SU-DHL-6 (cell line): ENCODE results near the gene MAN2A1.

Experiments
- EZH2phosphoT487 ChIP-seq: fragments of 200-600 bp; sonication (generic), shearing (Covaris generic); conservative IDR thresholded peaks from 2 replicates; pipeline ENCODE4 v1.6.1; 2018; ENCODE audit warnings: mild to moderate bottlenecking, antibody characterized with exemption, low read length, moderate library complexity, mixed read lengths
- TF ChIP-seq, protein P1 (sequence below): fragments of 200-600 bp; sonication (generic); IDR thresholded peaks from one replicate; pipeline ENCODE4 v1.5.1; 2017; ENCODE audit warnings: antibody characterized with exemption, mild to moderate bottlenecking, low read length, moderate library complexity; ENCODE audit not compliant: insufficient read depth, poor library complexity, severe bottlenecking

DNA sequence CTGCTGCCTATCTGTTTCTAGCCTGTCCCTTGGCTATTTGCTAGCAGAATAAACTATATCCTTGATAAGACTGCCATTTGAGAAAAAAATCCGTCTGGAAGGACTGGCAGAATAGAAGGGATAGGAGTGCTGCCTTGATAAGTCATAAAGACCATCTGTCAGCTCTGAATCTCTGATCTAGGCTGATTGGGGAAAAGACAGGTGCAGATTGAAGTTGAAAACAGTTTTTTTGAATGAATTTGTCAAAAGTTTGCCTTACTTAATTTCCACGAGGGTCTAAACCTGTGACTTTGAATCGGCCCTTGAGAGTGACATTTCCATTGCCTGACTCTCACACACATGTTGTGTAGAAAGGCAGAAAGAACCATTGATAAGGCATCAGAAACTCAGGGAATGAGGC is 218.6 kb downstream of the MAN2A1 start:
- TF ChIP-seq, protein P1, sequence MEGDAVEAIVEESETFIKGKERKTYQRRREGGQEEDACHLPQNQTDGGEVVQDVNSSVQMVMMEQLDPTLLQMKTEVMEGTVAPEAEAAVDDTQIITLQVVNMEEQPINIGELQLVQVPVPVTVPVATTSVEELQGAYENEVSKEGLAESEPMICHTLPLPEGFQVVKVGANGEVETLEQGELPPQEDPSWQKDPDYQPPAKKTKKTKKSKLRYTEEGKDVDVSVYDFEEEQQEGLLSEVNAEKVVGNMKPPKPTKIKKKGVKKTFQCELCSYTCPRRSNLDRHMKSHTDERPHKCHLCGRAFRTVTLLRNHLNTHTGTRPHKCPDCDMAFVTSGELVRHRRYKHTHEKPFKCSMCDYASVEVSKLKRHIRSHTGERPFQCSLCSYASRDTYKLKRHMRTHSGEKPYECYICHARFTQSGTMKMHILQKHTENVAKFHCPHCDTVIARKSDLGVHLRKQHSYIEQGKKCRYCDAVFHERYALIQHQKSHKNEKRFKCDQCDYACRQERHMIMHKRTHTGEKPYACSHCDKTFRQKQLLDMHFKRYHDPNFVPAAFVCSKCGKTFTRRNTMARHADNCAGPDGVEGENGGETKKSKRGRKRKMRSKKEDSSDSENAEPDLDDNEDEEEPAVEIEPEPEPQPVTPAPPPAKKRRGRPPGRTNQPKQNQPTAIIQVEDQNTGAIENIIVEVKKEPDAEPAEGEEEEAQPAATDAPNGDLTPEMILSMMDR = no peak
- no peak for TF ChIP-seq EZH2phosphoT487
